Lung (tissue), 12 donors: ENCODE data around the gene CPAMD8. TPM values are rescaled to one million over a fixed set of nuclear protein-coding genes. Genes with fewer than 3 reads are reported as not detected.

ENCODE experiments used
- ATAC-seq: fragments of 200-7000 bp; cut with Tn5 transposase; one replicate; pipeline ENCODE4 v1.9.1; 2020; ENCODE audit warnings: moderate number of reproducible peaks; ENCODE audit not compliant: insufficient read depth, low FRiP score
- DNase-seq, 3 donors: peaks; one replicate each; pipeline ENCODE4 v3.0.0-alpha.2; 2013 to 2017
- H3K27ac ChIP-seq, 2 donors: one replicate each; pipeline ENCODE4 v1.5.1; 2013; ENCODE audit warnings: mild to moderate bottlenecking in 2 of 2, moderate library complexity in 2 of 2, control low read depth in 1 of 2, inconsistent platforms in 1 of 2, low read depth in 1 of 2, low read length in 1 of 2
- H3K27me3 ChIP-seq, 3 donors: one replicate each; pipeline ENCODE4 v1.5.1; 2013; ENCODE audit warnings: low read length in 2 of 3; ENCODE audit not compliant: control insufficient read depth in 3 of 3, insufficient read depth in 3 of 3
- H3K36me3 ChIP-seq, 4 donors: one replicate each; pipeline ENCODE4 v1.5.1; 2013; ENCODE audit warnings: low read length in 4 of 4, mild to moderate bottlenecking in 1 of 4, moderate library complexity in 1 of 4; ENCODE audit not compliant: control insufficient read depth in 4 of 4, insufficient read depth in 4 of 4
- H3K4me1 ChIP-seq, 5 donors: one replicate each; pipeline ENCODE4 v1.5.1; 2013; ENCODE audit warnings: low read length in 5 of 5, mild to moderate bottlenecking in 2 of 5, moderate library complexity in 1 of 5; ENCODE audit not compliant: control insufficient read depth in 5 of 5, insufficient read depth in 5 of 5
- H3K4me3 ChIP-seq: one replicate; pipeline ENCODE4 v1.5.1; 2013; ENCODE audit warnings: mild to moderate bottlenecking, control low read depth, moderate library complexity
- H3K9ac ChIP-seq, 2 donors: one replicate each; pipeline ENCODE4 v1.5.1; 2013; ENCODE audit warnings: low read length in 2 of 2, control low read depth in 1 of 2; ENCODE audit not compliant: insufficient read depth in 1 of 2
- H3K9me3 ChIP-seq, 4 donors: one replicate each; pipeline ENCODE4 v1.5.1; 2013; ENCODE audit warnings: low read length in 3 of 4, mild to moderate bottlenecking in 1 of 4, moderate library complexity in 1 of 4; ENCODE audit not compliant: control insufficient read depth in 4 of 4, insufficient read depth in 3 of 4
- WGBS, 2 donors: extraction: QIAGEN DNeasy Blood & Tissue Kit; methylation state at CpG; one replicate each; pipeline ENCODE4 v1.1.7; 2013; 5-methylcytosine and 5-hydroxymethylcytosine counted together
- polyA plus RNA-seq, 2 donors: library from polyadenylated mRNA; stranded (reverse); fragments of 200-250 nt; gene quantifications; one replicate each; pipeline ENCODE4 v1.2.1, GENCODE V29; 2013
- total RNA-seq, 2 donors: library from RNA; depleted of rRNA in 1 of 2; stranded (reverse); fragments of >200 nt in 1 of 2; gene quantifications; one replicate each; pipeline ENCODE4 v1.2.1, GENCODE V29; 2014 to 2021
- TF ChIP-seq, protein P1 (sequence below): IDR thresholded peaks from 2 replicates; pipeline ENCODE4 v1.5.1; 2012; ENCODE audit warnings: mild to moderate bottlenecking; ENCODE audit errors: control extremely low read depth, extremely low read depth
- donor health status: control.
- donor health status: control.
- donor health status: Bipolar disorder and iron deficiency.
- donor health status: healthy.
- donor health status: DM: yes; HTN: yes; CAD: no.

The CPAMD8 gene
- total and polyA plus RNA-seq, 4 donors, result 9.6 to 143 (median 31.4) TPM

DNA sequence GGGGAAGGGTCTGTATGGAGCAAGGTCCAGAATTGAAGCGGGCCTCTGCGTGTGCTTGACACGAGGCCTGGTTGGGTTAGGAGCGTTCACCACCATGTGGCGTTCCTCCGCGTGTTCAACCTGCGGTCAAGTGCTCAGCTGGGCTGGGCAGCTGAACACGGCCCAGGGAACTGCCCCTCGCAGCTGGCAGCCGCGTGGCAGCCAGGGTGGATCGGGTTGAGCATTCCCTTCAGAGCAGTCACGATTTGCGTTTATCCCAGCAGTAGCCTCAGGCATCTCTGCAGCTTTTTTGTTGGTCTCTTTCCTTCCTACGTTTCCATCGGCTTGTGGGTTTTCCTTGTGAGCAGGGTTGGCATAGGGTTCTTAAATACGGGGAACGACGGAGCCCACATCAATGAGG is 166.5 kb downstream of the CPAMD8 start:
- DNase-seq (no peak), ATAC-seq (no peak)
- Histone ChIP-seq H3K27me3 (no peaks in the 10 kb centered on the region), H3K36me3 (peaks cover 5 to 35% (median 26%) of the 10 kb centered on the region in 4 donors), H3K9me3 (peaks cover 0 to 1% (median 0%) of the 10 kb centered on the region in 4 donors), H3K9ac (no peak overlapping the region), H3K4me1 (peaks cover 0 to 1% (median 0%) of the 10 kb centered on the region in 5 donors), H3K27ac (no peak overlapping the region), H3K4me3 (no peak overlapping the region)
- TF ChIP-seq, protein P1, sequence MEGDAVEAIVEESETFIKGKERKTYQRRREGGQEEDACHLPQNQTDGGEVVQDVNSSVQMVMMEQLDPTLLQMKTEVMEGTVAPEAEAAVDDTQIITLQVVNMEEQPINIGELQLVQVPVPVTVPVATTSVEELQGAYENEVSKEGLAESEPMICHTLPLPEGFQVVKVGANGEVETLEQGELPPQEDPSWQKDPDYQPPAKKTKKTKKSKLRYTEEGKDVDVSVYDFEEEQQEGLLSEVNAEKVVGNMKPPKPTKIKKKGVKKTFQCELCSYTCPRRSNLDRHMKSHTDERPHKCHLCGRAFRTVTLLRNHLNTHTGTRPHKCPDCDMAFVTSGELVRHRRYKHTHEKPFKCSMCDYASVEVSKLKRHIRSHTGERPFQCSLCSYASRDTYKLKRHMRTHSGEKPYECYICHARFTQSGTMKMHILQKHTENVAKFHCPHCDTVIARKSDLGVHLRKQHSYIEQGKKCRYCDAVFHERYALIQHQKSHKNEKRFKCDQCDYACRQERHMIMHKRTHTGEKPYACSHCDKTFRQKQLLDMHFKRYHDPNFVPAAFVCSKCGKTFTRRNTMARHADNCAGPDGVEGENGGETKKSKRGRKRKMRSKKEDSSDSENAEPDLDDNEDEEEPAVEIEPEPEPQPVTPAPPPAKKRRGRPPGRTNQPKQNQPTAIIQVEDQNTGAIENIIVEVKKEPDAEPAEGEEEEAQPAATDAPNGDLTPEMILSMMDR, result no peak
- 95 to 96% methylated on average over 20 of the region's 20 CpGs for WGBS, 2 donors

DNA sequence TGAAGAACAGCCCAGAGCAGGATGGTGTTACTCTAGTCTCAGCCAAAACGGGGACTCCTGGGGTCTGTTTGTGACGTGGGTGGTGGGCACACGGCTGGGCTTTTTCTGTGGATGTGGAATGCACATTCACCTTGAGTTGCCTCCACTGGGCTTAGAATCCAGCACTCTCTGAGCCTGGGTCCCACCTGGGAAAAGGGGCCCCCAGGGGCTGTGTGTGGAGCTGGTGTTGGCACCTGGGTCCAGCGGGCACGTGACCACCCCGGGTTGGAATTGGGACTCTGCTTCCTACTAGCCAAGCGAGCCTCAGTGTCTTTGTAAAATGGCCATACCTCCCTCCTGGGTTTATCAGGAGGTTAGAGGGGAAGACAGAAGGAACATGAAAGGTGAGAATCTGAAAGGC is 167.0 kb downstream of the CPAMD8 start:
- Histone ChIP-seq H3K27me3 (no peaks in the 10 kb centered on the region), H3K4me1 (peaks cover 0 to 1% (median 0%) of the 10 kb centered on the region in 5 donors), H3K9ac (no peak overlapping the region), H3K4me3 (no peak overlapping the region), H3K9me3 (peaks cover 0 to 1% (median 0%) of the 10 kb centered on the region in 4 donors), H3K36me3 (peaks cover 2 to 38% (median 30%) of the 10 kb centered on the region in 4 donors), H3K27ac (no peak overlapping the region)
- 96% methylated on average over 7 of the region's 7 CpGs for WGBS, 2 donors
- TF ChIP-seq, protein P1, result no peak
- DNase-seq (no peak), ATAC-seq (no peak)

DNA sequence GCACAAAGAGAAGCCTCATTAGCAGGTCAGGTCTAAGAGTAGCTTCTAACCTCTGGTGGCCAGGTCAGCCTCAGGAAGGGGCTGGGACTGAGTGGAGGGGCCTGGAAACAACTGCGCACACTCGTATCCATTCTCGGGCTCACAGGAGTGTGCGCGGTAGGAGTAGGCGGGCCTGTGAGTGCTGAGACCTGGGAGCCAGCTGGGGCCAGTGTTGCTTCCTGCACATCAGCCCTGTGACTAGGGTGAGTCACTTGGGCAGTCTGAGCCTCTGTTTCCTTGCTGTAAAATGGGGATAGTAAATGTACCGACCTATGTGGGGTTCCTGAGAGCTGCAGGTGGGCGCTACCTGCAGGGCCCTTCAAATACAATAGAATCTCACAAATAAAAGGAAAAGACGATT is 170.5 kb downstream of the CPAMD8 start:
- no peak overlapping the region for H3K27ac ChIP-seq
- H3K4me1 ChIP-seq, result peaks cover 0 to 1% (median 0%) of the 10 kb centered on the region in 5 donors
- no peaks in the 10 kb centered on the region for H3K27me3 ChIP-seq
- no peak overlapping the region for H3K4me3 ChIP-seq
- peaks cover 16 to 52% (median 33%) of the 10 kb centered on the region in 4 donors for H3K36me3 ChIP-seq
- no peak overlapping the region for H3K9ac ChIP-seq
- ATAC-seq, result no peak
- TF ChIP-seq, protein P1, result no peak
- peaks cover 0 to 1% (median 0%) of the 10 kb centered on the region in 4 donors for H3K9me3 ChIP-seq
- WGBS, 2 donors, result 92 to 98% methylated on average over 9 of the region's 9 CpGs
- no peak for DNase-seq

DNA sequence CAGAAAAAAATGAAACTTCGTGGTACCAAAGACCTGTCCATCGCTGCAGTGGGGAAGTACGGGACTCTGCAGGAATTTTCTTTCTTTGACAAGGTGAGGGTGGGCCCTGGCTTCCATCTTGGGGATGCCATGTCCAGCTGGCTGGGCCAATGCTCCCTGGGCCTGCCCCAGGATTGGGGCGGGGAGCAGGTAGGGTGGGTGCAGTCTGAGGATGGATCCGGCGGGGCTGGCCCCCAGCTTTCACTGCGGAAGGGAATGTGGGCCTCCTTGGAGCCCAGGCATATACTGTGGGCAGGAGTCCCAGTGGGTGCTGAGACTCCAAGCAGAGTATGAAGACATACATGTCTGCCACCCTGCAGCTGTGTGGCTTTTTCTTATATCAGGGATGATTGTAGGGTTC is 173.5 kb downstream of the CPAMD8 start:
- DNase-seq, result no peak
- H3K4me3 ChIP-seq, result no peak overlapping the region
- H3K27ac ChIP-seq, result no peak overlapping the region
- H3K9me3 ChIP-seq, result peaks cover 0 to 1% (median 0%) of the 10 kb centered on the region in 4 donors
- H3K9ac ChIP-seq, result no peak overlapping the region
- 97 to 98% methylated on average over 7 of the region's 7 CpGs for WGBS, 2 donors
- TF ChIP-seq, protein P1, result no peak
- H3K4me1 ChIP-seq, result peaks cover 0 to 1% (median 0%) of the 10 kb centered on the region in 5 donors
- H3K27me3 ChIP-seq, result no peaks in the 10 kb centered on the region
- ATAC-seq, result no peak
- peaks cover 22 to 49% (median 39%) of the 10 kb centered on the region in 4 donors for H3K36me3 ChIP-seq
